RWPE2 (cell line): ENCODE data around the gene WNT9B.

Experiments
- ATAC-seq: fragments of 200-7000 bp; cut with Tn5 transposase; 3 replicates; pipeline ENCODE4 v1.9.1; 2021; ENCODE audit warnings: low read depth
- DNase-seq: peaks from one replicate; pipeline ENCODE4 v3.0.0-alpha.2; 2020; ENCODE audit warnings: low spot score
- H3K27ac ChIP-seq: fragments of 450-650 bp; 2 replicates; pipeline ENCODE4 v1.5.1; 2017; ENCODE audit warnings: mild to moderate bottlenecking; ENCODE audit not compliant: poor library complexity, severe bottlenecking
- H3K27me3 ChIP-seq: fragments of 250-450 bp; sonication (Bioruptor Pico); 2 replicates; pipeline ENCODE4 v1.5.1; 2021; ENCODE audit warnings: mild to moderate bottlenecking, moderate library complexity; ENCODE audit not compliant: insufficient read depth, poor library complexity, severe bottlenecking
- H3K36me3 ChIP-seq: fragments of 250-450 bp; sonication (Bioruptor Pico); 2 replicates; pipeline ENCODE4 v1.5.1; 2020; ENCODE audit warnings: low read depth, mild to moderate bottlenecking, moderate library complexity
- H3K4me1 ChIP-seq: fragments of 250-450 bp; sonication (Bioruptor Pico); 2 replicates; pipeline ENCODE4 v1.5.1; 2021; ENCODE audit warnings: mild to moderate bottlenecking, moderate library complexity; ENCODE audit not compliant: insufficient read depth, poor library complexity, severe bottlenecking
- H3K4me3 ChIP-seq: fragments of 250-450 bp; sonication (Bioruptor Pico); 2 replicates; pipeline ENCODE4 v1.5.1; 2021; ENCODE audit warnings: mild to moderate bottlenecking, moderate library complexity; ENCODE audit not compliant: severe bottlenecking
- H3K9me3 ChIP-seq: fragments of 250-450 bp; sonication (Bioruptor Pico); 2 replicates; pipeline ENCODE4 v1.5.1; 2021; ENCODE audit warnings: mild to moderate bottlenecking, moderate library complexity; ENCODE audit not compliant: severe bottlenecking
- CTCF ChIP-seq: fragments of 450-650 bp; IDR thresholded peaks from one replicate; pipeline ENCODE4 v1.5.1; 2017; ENCODE audit warnings: mild to moderate bottlenecking, moderate library complexity; ENCODE audit not compliant: poor library complexity, severe bottlenecking

The WNT9B gene

GRCh38 chr17:46821482-46822387 lies 29.6 kb upstream of the WNT9B start:
- no peaks in the 10 kb centered on the region for H3K36me3 ChIP-seq
- H3K4me3 ChIP-seq, result no peak overlapping the region
- TF ChIP-seq CTCF, result no peak
- no peaks in the 10 kb centered on the region for H3K4me1 ChIP-seq
- H3K9me3 ChIP-seq, result no peaks in the 10 kb centered on the region
- ATAC-seq (peak; percentile 6; the same call in 1 of the 3 replicates), DNase-seq (no peak)
- H3K27ac ChIP-seq, result no peak overlapping the region
- H3K27me3 ChIP-seq, result peaks cover 26% of the 10 kb centered on the region

- Histone ChIP-seq H3K27ac (no peak overlapping the region), H3K27me3 (peaks cover 23% of the 10 kb centered on the region), H3K4me1 (no peaks in the 10 kb centered on the region), H3K4me3 (no peak overlapping the region), H3K36me3 (no peaks in the 10 kb centered on the region), H3K9me3 (no peaks in the 10 kb centered on the region)
- peak; percentile 17; the same call in 1 of the 3 replicates for ATAC-seq
- TF ChIP-seq CTCF, result peak; percentile 71
- DNase-seq, result no peak
Observed at GRCh38 chr17:46822388-46822921, 28.9 kb upstream of the WNT9B start.

- TF ChIP-seq CTCF, result no peak
- no peak overlapping the region for H3K27ac ChIP-seq
- H3K27me3 ChIP-seq, result peaks cover 13% of the 10 kb centered on the region
- DNase-seq, result no peak
- H3K9me3 ChIP-seq, result no peaks in the 10 kb centered on the region
- no peaks in the 10 kb centered on the region for H3K4me1 ChIP-seq
- H3K4me3 ChIP-seq, result no peak overlapping the region
- H3K36me3 ChIP-seq, result no peaks in the 10 kb centered on the region
- no peak for ATAC-seq
Observed at GRCh38 chr17:46823657-46824056, 27.7 kb upstream of the WNT9B start.

GRCh38 chr17:46826116-46826515 lies 25.3 kb upstream of the WNT9B start:
- Histone ChIP-seq H3K9me3 (no peaks in the 10 kb centered on the region), H3K4me3 (no peak overlapping the region), H3K27ac (no peak overlapping the region), H3K36me3 (no peaks in the 10 kb centered on the region), H3K27me3 (no peaks in the 10 kb centered on the region), H3K4me1 (no peaks in the 10 kb centered on the region)
- ATAC-seq, result no peak
- DNase-seq, result no peak
- TF ChIP-seq CTCF, result no peak

- Histone ChIP-seq H3K27ac (no peak overlapping the region), H3K36me3 (no peaks in the 10 kb centered on the region), H3K4me3 (no peak overlapping the region), H3K9me3 (no peaks in the 10 kb centered on the region), H3K27me3 (no peaks in the 10 kb centered on the region), H3K4me1 (no peaks in the 10 kb centered on the region)
- no peak for DNase-seq
- no peak for TF ChIP-seq CTCF
- ATAC-seq, result no peak
Observed at GRCh38 chr17:46827274-46827673, 24.1 kb upstream of the WNT9B start.
